KOPT-K1 (cell line): ENCODE data around the gene IQCE.
A peak's percentile ranks its signal among the peaks of the same experiment; 100 is the strongest.
"Not testable (repeated sequence)": the region's sequence is repeated elsewhere in the genome, so short reads cannot be mapped to it uniquely, and the experiment has no call there.

ENCODE experiments used
- H3K27ac ChIP-seq: fragments of 200-600 bp; sonication (generic); 2 replicates; pipeline ENCODE4 v1.5.1; 2016; ENCODE audit warnings: antibody characterized with exemption, mild to moderate bottlenecking, low read depth, low read length; ENCODE audit not compliant: poor library complexity, severe bottlenecking
- H3K36me3 ChIP-seq: fragments of 200-600 bp; sonication (generic); 2 replicates; pipeline ENCODE4 v1.5.1; 2017; ENCODE audit warnings: antibody characterized with exemption, mild to moderate bottlenecking, low read length, moderate library complexity; ENCODE audit not compliant: insufficient read depth
- H3K9me3 ChIP-seq: fragments of 200-600 bp; sonication (generic); 2 replicates; pipeline ENCODE4 v1.5.1; 2017; ENCODE audit warnings: antibody characterized with exemption, low read length, mild to moderate bottlenecking; ENCODE audit not compliant: insufficient read depth, poor library complexity, severe bottlenecking

Gene IQCE

DNA sequence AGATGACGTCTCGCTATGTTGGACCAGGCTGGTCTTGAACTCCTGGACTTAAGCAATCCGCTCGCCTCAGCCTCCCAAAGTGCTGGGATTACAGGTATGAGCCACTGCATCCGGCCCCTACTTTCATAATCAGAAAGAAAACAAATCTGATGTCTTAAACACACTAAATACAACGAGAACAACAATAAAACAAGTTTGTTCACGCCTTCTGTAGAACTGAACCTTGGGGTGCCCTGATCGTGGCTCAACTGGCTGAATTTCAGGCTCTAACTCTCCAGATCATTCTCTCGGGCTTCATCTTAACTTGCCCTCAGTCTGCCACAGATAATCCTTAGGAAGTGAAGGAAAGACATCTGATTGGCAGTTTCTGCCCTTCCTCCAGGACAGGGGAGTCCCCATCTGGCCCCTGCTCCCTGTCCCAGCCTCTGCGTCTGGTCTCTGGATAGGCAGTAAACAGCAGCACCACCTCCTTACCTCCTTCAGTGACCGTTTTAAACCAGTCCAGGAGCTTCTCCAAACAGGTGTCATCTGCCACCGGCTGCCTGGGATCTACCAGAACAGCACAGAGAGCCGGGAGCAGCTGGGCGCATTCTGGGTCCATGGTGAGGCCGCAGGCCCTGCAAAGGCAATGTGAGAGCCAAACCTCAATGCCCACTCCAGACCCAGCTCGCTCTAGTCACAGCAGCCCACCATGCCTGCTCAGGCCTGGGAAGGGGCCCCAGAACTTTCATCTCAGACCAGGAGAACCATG is 4.8 kb upstream of the IQCE start:
- H3K9me3 ChIP-seq = no peaks in the 10 kb centered on the region
- H3K27ac ChIP-seq = peak overlapping the region; percentile 99
- H3K36me3 ChIP-seq = peaks cover 42% of the 10 kb centered on the region

DNA sequence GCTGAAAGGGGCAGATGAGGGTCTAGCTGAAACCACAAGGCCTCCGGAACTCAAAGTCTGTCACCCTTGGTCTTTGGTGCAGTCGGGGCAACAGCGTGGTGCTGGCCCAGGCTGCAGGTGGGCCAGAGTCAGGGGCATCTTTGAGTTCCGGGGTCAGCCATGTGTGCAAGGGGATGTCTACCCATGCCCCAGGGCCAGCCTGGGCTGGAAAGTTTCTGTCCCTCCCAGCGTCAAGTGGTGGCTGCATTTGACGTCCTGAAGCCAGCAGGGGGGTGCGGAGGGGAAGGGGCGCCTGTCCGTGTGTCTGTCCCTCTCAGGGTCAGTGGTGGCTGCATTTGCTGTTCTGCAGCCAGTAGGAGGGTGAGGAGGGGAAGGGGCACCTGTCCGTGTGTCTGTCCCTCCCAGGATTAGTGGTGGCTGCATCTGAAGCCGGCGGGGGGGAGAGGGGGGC is 4.1 kb upstream of the IQCE start:
- peak overlapping the region; percentile 99 for H3K27ac ChIP-seq
- peaks cover 36% of the 10 kb centered on the region for H3K36me3 ChIP-seq
- no peaks in the 10 kb centered on the region for H3K9me3 ChIP-seq

DNA sequence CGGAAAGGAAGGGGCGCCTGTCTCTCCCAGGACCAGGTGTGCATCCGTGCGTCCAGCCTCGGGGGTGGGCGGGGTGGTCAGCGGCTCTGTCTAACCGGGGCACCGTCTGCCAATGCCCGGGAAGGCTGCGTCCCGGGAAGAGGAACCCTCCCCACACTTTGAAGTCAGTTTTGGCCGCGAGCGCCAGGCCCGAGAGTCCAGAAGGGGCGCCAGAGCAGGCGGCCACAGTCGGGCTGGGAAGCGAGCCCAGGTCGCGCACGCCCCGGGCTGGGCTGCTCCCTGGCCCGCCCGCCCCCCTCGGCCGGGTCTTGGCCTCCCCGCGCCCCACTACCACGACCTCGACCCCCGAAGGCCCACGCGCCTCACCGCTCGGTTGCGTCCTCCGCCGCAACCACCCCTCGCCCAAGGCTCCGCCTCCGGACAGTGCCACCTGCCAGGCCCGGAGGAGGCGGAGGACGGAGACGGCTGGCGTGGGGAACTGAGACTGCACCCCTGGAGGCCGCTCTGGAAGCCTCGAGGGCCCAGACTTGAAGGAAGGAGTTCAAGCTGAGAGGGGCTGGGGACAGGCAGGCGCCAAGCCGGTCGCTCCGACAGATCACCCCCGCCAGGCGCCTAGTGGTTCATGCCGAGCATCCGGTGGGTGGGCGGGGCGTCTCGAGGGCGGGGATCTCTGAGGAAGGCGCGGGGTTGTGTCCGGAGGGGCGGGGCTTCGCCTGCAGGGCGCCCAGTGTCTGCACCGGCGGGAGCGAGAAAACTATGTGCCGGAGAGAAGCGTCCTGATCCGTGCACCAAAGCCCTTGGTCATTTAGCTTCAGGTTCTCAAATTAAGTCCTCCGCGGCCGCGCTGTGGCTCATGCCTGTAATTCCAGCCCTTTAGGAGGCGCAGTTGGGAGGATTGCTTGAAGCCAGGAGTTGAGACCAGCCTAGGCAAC is 3.4 kb upstream of the IQCE start, which contains the start of gene BRAT1:
BRAT1 (minus strand) TSS at position 404 of the 932 bp plus-strand sequence. CDS start 1,093 bp downstream, outside the sequence.
- peak within 1 kb of the TSS; percentile 99 for H3K27ac ChIP-seq
- peaks cover 30% of the 10 kb centered on the region for H3K36me3 ChIP-seq
- H3K9me3 ChIP-seq = no peaks in the 10 kb centered on the region

DNA sequence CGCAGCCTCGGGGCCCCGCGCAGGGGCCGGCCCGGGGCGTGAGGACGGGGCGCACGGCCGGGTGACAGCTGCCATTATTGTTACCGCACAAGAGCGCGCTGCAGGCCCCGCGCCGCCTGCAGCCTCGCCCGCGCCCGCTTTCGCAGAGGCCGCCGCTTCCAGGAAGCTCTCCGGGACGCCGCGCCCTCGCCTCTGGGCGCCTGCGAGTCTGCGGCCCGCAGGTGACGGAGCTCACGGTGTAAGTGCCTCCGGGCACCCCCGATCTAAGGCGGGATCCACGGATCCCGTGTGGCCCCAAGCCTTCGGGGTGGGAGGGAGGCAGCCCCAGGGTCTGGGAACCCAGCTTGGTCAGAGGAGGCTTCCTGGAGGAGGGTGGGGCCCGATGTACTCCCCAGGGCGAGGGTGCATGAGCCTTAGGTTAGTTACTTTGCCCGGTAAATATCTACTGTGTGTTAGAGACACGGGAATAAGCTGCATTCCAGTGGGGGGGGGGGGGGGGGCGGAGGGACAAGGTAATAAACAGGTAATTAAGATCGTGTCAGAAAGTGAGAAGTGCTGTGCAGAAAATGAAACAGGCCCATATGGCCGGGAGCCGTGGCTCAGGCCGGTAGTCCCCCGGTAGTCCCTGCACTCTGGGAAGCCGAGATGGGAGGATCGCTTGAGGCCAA is 638 bp downstream of the IQCE start:
- H3K27ac ChIP-seq = peak overlapping the region; percentile 48

DNA sequence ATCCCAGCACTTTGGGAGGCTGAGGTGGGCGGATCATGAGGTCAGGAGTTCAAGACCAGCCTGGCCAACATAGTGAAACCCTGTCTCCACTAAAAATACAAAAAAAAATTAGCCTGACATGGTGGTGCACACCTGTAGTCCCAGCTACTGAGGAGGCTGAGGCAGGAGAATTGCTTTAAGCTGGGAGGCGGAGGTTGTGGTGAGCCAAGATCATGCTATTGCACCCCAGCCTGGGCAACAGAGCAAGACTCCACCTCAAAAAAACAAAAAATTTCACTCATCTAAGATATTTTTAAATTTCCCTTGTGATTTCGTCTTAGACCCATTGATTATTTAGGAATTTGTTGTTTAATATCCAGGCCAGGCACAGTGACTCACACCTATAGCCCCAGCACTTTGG is 5.2 kb downstream of the IQCE start:
- H3K27ac ChIP-seq, H3K9me3 ChIP-seq, H3K36me3 ChIP-seq: not testable (repeated sequence)

More for the DNA sequence above, 638 bp downstream of the IQCE start:
- H3K9me3 ChIP-seq = no peaks in the 10 kb centered on the region
- H3K36me3 ChIP-seq = no peaks in the 10 kb centered on the region

DNA sequence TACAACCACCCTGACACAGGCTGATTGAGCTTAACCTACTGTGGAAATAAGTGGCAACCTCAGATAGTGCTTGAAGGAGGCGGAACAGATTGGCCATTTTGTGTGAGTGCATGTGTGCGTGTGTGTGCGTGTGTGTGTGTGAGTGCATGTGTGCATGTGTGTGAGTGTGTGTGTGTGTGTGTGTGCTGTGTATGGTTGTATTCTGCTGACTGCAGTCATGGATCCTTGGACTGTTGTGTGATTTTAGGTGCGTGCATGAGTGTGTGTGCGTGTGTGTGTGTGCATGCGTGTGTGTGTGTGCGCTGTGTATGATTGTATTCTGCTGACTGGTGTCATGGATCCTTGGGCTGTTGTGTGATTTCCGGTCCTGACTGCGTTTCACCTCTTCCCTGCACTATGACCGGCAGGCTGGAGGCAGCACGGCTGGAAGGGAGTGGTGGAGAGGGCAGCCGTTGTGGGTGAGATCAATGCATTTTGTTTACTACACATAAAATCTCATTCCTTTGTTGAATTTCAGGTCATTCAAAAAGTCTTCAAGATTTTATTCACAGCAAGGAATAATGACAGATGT is 6.3 kb downstream of the IQCE start:
- no peak overlapping the region for H3K27ac ChIP-seq
- no peaks in the 10 kb centered on the region for H3K36me3 ChIP-seq
- no peaks in the 10 kb centered on the region for H3K9me3 ChIP-seq

DNA sequence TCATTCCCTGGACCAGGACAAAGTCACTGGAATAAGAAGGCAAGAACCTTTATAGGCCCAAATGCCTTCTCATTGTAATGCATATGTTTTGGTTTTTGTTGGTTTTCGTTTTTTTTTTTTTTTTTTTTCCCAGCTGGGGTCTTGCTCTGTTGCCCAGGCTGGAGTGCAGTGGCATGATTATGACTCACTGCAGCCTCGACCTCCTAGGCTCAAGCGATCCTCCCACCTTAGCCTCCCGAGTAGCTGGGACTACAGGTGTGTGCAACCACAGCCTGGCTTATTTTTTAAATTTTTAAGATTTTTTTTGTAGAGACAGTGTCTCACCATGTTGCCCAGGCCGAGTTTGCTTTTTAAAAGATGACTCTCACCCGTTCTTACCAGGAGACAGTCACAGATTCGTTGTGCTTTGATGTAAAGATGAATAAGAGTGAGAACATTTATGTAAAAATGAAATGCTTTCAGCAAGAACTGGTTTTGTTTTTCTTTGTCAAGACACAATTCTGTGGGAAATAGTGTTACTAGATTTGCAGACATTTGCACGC is 7.6 kb downstream of the IQCE start:
- Histone ChIP-seq H3K9me3 (no peaks in the 10 kb centered on the region), H3K36me3 (no peaks in the 10 kb centered on the region), H3K27ac (no peak overlapping the region)

DNA sequence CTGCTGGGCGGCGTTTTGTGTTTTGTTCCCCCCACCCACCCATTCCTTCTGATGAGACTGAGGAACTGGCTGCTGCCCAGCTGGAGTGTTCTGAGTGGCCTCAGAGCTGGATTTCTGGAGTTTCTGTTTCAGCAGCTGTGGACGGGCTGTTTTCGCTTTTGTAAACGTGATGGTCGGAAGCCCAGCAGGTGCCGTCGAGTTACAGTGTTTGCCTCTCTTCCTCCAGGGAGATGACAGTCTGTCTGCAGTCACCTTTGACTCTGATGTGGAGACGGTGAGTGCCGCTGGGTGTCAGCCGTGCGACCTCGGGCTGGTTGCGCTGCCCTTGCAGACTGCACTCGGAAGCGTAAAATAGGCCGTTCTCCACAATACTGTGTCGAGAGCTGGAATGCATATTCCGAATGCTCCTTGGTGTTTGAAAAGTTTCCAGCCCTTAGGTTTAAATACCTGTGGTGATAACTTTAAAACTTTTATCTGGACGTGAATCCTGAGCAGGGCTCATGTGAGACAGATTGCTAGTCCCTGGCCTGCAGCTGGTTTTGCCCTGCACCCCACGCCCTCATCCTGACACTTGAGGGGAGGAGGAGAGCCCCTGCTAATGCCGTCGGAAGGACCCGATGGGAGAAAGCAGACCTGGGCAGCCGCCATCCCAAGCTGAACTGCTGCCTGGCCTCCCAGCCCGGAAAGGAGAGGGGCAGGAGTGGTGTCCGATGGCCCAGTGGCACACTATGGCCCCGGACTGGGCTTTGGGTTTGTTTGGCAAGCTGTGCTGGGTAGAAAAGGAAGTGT is 8.3 kb downstream of the IQCE start:
- no peak overlapping the region for H3K27ac ChIP-seq
- no peaks in the 10 kb centered on the region for H3K9me3 ChIP-seq
- no peaks in the 10 kb centered on the region for H3K36me3 ChIP-seq

DNA sequence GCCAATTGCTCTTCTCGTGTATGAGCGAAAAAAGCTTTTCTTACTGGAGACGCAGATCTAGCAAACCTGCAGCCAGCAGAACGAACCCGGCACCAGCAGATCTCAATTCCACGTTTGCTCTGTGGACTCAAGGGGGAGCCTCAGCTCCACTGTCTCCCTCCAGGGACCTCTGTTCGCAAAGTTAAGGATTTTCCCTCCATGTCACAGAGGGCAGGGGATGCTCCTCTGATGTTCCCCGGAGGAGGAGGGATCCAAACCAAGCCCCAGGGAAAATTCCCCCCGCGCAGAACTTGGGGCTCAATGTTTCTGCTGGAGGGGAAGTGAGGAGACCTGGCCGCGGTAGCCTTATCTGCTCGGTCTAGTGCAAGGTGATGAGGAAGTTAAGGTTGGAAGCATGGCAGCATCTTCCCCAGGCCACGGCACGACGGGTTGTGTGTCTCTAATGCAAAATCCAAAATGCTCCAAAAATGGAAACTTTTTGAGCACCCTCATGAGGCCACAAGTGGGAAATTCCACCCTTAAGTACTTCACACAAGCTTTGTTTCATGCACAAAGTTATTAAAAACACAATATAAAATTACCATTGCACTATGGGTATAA is 9.0 kb downstream of the IQCE start:
- Histone ChIP-seq H3K36me3 (no peaks in the 10 kb centered on the region), H3K27ac (no peak overlapping the region), H3K9me3 (no peaks in the 10 kb centered on the region)

DNA sequence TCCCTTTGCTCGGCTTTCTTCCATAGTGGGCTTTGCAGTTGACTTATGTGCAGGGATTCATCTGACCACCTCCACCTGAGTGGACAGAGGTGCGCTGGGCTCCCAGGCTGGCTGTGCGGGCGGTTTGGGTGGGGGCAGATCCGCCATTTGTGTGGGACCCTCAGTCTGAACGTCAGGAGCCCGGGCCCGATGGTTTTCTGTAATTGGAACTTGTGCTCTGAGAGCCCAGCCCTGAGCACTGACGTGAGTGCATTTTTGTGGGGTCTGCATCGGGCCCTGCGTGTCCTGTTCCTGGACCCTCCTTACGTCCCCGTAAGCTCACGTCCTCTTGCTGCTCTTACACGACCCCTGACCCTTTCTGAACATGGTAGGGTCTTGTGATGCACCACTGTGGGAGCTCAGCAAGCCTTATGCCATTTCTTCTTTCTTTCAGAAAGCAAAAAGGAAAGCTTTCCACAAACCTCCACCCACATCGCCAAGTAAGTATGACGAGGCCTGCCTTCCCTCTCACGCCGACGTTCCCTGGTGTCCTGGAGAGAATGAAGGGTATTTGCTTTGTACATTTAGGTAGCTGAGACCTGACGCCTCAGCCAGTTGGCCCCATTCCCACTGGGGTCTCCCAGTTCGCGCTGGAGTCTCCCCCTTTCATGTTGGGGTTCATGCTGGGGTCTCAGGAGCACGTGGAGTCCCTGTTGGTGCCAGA is 9.9 kb downstream of the IQCE start:
- no peaks in the 10 kb centered on the region for H3K36me3 ChIP-seq
- no peak overlapping the region for H3K27ac ChIP-seq
- H3K9me3 ChIP-seq = no peaks in the 10 kb centered on the region

DNA sequence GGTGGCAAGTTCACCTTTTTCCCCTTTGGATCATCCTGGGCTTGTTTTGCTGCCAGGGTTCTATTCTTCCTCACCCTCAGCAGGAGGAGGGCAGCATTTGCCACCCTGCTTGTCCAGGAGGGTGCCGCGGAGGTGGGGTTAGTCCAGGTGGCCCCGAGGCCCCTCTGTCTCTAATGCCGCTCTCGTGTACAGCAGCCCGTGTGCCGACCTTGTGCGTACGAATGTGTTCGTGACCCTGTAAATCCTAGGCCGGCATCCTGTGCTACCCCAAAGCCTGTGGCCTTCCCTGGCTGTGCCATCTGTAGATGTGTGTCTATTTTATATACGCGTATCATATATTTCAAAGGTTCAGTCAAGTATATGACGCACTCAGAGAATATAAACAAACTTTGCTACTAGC is 10.6 kb downstream of the IQCE start:
- H3K9me3 ChIP-seq = no peaks in the 10 kb centered on the region
- no peaks in the 10 kb centered on the region for H3K36me3 ChIP-seq
- no peak overlapping the region for H3K27ac ChIP-seq

DNA sequence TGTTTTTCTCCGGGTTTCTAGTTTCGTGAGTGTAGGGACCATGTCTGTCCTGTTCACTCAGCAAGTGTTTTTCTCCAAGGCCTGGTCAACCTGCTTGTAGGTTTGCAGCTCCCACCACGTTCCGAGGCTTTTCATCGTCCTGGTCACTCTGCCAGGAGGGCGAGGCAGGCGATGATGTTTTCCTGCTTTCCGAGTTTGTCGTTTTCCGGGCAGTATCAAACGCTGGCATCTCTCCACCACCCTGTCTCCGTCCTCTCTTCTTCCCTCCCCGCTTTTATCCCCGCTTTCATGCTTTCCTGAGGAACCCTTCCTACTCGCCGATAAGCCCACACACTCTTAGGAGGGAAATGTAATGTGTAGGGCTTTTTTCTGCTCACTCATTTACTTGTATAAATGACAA is 11.2 kb downstream of the IQCE start:
- Histone ChIP-seq H3K27ac (no peak overlapping the region), H3K9me3 (no peaks in the 10 kb centered on the region), H3K36me3 (no peaks in the 10 kb centered on the region)

DNA sequence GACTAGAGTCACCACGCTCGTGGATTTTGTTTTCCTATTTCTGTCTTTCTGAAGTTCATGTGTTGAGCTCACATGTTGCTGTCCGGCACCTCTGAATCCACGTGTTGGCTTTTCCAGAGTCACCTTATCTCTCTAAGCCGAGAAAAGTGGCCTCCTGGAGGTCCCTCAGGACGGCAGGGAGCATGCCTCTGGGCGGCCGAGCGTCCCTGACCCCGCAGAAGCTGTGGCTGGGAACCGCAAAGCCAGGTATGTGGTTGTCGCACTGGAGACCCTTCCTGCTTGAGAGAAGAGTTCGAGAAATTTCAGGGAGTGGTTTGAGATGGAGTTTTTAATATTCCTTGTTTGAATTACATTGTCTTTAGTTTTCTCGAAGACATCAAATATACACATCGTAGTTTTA is 12.6 kb downstream of the IQCE start:
- no peaks in the 10 kb centered on the region for H3K9me3 ChIP-seq
- no peaks in the 10 kb centered on the region for H3K36me3 ChIP-seq
- no peak overlapping the region for H3K27ac ChIP-seq
